Measurements from ENCODE around the gene SHLD2. TPM values are rescaled to one million over a fixed set of nuclear protein-coding genes. Genes with fewer than 3 reads are reported as not detected.

Gene SHLD2
- total and polyA plus RNA-seq, 2 of the 13 experiments (the other 11 are each of a cell fraction or from before 2014, with no cell fraction given) = 25.7 to 53.7 TPM

DNA sequence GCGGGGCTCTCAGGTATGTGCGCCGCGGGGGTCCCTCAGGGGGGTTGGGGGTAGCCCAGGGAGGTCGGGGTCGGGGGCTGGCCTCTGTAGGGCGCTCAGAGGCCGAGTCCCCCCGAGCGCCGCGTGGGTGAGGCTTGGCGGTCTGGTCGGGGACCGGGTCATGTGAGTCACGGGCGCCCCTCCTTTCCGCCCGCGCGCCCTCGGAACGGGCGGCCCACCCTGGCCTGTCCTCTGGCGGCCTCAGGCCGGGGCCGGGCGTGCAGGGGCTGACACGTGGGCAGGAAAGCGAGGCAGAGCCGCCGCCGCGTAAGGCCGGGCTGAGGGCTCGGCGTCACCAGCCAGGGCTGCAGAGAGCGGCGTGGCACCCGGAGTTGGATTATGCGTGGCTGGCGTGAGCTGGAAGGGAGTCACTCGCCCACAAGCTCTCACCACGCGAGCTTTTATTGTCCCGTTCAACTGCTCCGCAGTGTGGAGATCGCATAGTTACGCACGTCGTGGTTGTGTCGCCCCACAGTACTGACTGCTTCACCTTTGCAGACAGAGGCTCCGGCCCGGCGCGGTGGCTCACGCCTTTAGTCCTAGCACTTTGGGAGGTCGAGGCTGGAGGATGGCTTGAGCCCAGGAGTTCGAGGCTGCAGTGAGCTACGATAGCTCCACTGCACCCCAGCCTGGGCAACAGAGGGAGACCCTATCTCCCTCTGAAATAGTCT lies 385 bp downstream of the SHLD2 start (continued):
- peak; percentile 20; the same call in 1 of the 2 replicates for TF ChIP-seq PHF21A (CRISPR knock-in tag; IDR thresholded peaks at IDR 0.05)
- TF ChIP-seq SSRP1 (CRISPR knock-in tag; IDR thresholded peaks at IDR 0.05) = no peak
- peak; percentile 81; the same call in 1 of the 2 replicates for TF ChIP-seq CBFB (CRISPR knock-in tag; IDR thresholded peaks at IDR 0.05)
- no peak for TF ChIP-seq ZNF18 (CRISPR knock-in tag; IDR thresholded peaks at IDR 0.05; ENCODE audit: insufficient replicate concordance)
- TF ChIP-seq, protein P1, sequence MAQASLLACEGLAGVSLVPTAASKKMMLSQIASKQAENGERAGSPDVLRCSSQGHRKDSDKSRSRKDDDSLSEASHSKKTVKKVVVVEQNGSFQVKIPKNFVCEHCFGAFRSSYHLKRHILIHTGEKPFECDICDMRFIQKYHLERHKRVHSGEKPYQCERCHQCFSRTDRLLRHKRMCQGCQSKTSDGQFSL (CRISPR knock-in tag; IDR thresholded peaks at IDR 0.05) = 0 out of 2 replicates have a peak, but pooled peaks have one; percentile 35
- 0 out of 2 replicates have a peak, but pooled peaks have one; percentile 27 for TF ChIP-seq ZNF543 (CRISPR knock-in tag; IDR thresholded peaks at IDR 0.05)
- peak; percentile 42; the same call in 1 of the 2 replicates for TF ChIP-seq FOXA3 (CRISPR knock-in tag; IDR thresholded peaks at IDR 0.05)
- 0 out of 2 replicates have a peak, but pooled peaks have one; percentile 20 for TF ChIP-seq ZNF816 (CRISPR knock-in tag; IDR thresholded peaks at IDR 0.05; ENCODE audit: borderline replicate concordance)
- no peak for TF ChIP-seq HNF4G (IDR thresholded peaks at IDR 0.05; ENCODE audit: borderline replicate concordance, low read depth, low read length)
- 0 out of 2 replicates have a peak, but pooled peaks have one; percentile 39 for TF ChIP-seq HNF4G (CRISPR knock-in tag; IDR thresholded peaks at IDR 0.05; ENCODE audit: borderline replicate concordance, low read depth)
- TF ChIP-seq, protein P2, sequence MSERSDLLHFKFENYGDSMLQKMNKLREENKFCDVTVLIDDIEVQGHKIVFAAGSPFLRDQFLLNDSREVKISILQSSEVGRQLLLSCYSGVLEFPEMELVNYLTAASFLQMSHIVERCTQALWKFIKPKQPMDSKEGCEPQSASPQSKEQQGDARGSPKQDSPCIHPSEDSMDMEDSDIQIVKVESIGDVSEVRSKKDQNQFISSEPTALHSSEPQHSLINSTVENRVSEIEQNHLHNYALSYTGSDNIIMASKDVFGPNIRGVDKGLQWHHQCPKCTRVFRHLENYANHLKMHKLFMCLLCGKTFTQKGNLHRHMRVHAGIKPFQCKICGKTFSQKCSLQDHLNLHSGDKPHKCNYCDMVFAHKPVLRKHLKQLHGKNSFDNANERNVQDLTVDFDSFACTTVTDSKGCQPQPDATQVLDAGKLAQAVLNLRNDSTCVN (CRISPR knock-in tag; IDR thresholded peaks at IDR 0.05; ENCODE audit: borderline replicate concordance) = peak; percentile 80; the same call in 1 of the 2 replicates
- TF ChIP-seq CAMTA2 (CRISPR knock-in tag; IDR thresholded peaks at IDR 0.05; ENCODE audit: borderline replicate concordance) = peak; percentile 86; the same call in 1 of the 2 replicates
- TF ChIP-seq SCMH1 (CRISPR knock-in tag; IDR thresholded peaks at IDR 0.05; ENCODE audit: borderline replicate concordance) = no peak
- TF ChIP-seq, protein P3, sequence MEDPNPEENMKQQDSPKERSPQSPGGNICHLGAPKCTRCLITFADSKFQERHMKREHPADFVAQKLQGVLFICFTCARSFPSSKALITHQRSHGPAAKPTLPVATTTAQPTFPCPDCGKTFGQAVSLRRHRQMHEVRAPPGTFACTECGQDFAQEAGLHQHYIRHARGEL (CRISPR knock-in tag; IDR thresholded peaks at IDR 0.05) = no peak
- TF ChIP-seq, protein P4, sequence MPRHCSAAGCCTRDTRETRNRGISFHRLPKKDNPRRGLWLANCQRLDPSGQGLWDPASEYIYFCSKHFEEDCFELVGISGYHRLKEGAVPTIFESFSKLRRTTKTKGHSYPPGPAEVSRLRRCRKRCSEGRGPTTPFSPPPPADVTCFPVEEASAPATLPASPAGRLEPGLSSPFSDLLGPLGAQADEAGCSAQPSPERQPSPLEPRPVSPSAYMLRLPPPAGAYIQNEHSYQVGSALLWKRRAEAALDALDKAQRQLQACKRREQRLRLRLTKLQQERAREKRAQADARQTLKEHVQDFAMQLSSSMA (CRISPR knock-in tag; IDR thresholded peaks at IDR 0.05) = peak; percentile 71; the same call in 1 of the 2 replicates
- TF ChIP-seq THAP11 (CRISPR knock-in tag; IDR thresholded peaks at IDR 0.05) = peak; percentile 57; the same call in 1 of the 2 replicates
- TF ChIP-seq MAFG (CRISPR knock-in tag; IDR thresholded peaks at IDR 0.05) = peak; percentile 22; the same call in 1 of the 2 replicates
- TF ChIP-seq SETDB1 (CRISPR knock-in tag; IDR thresholded peaks at IDR 0.05; ENCODE audit: borderline replicate concordance) = no peak
- TF ChIP-seq ZBTB7B (CRISPR knock-in tag; IDR thresholded peaks at IDR 0.05) = peak; percentile 97
- no peak for TF ChIP-seq ZNF382 (CRISPR knock-in tag; IDR thresholded peaks at IDR 0.05; ENCODE audit: borderline replicate concordance)
- TF ChIP-seq PPARG (CRISPR knock-in tag; conservative IDR thresholded peaks at IDR 0.05) = peak; percentile 39; the same call in 1 of the 2 replicates
- TF ChIP-seq ZNF251 (CRISPR knock-in tag; IDR thresholded peaks at IDR 0.05) = no peak
- TF ChIP-seq ISL2 (CRISPR knock-in tag; IDR thresholded peaks at IDR 0.05) = peak; percentile 69
- TF ChIP-seq ZIK1 (CRISPR knock-in tag; IDR thresholded peaks at IDR 0.05; ENCODE audit: borderline replicate concordance, low read depth) = peak; percentile 75; the same call in 1 of the 2 replicates
